Uterus (tissue), 4 donors: Measurements from ENCODE around the gene MAMDC4. TPM values are rescaled to one million over a fixed set of nuclear protein-coding genes. Genes with fewer than 3 reads are reported as not detected.
"Not testable (repeated sequence)": the region's sequence is repeated elsewhere in the genome, so short reads cannot be mapped to it uniquely, and the experiment has no call there.

Experiments used
- DNase-seq, 2 donors: peaks; one replicate each; pipeline ENCODE4 v3.0.0-alpha.2; 2019 to 2020
- H3K27ac ChIP-seq, 2 donors: fragments of 200-600 bp; sonication (generic); 1 replicate in 1 of 2; 2 replicates in 1 of 2; pipeline ENCODE4 v1.5.1; 2016 to 2018
- H3K27me3 ChIP-seq, 2 donors: fragments of 200-600 bp; sonication (generic); one replicate each; pipeline ENCODE4 v1.5.1; 2018 to 2019; ENCODE audit warnings: control low read depth in 1 of 2
- H3K36me3 ChIP-seq, 2 donors: fragments of 200-600 bp; sonication (generic); one replicate each; pipeline ENCODE4 v1.5.1; 2019; ENCODE audit warnings: control low read depth in 1 of 2
- H3K4me1 ChIP-seq, 2 donors: fragments of 200-600 bp; sonication (generic); one replicate each; pipeline ENCODE4 v1.5.1; 2018 to 2019; ENCODE audit warnings: control low read depth in 1 of 2
- H3K4me3 ChIP-seq, 2 donors: fragments of 200-600 bp; sonication (generic); 1 replicate in 1 of 2; 2 replicates in 1 of 2; pipeline ENCODE4 v1.5.1; 2018 to 2019; ENCODE audit warnings: mild to moderate bottlenecking in 1 of 2
- H3K9me3 ChIP-seq, 2 donors: fragments of 200-600 bp; sonication (generic); one replicate each; pipeline ENCODE4 v1.5.1; 2019; ENCODE audit warnings: control low read depth in 1 of 2
- POLR2A ChIP-seq, 2 donors: fragments of 450-650 bp; IDR thresholded peaks; one replicate each; pipeline ENCODE4 v1.6.1; 2016; ENCODE audit warnings: antibody characterized with exemption in 2 of 2, mild to moderate bottlenecking in 1 of 2, moderate library complexity in 1 of 2
- intact Hi-C: fragments of 100-400 bp; cut with DNase I; formaldehyde crosslinking; loops from one replicate; pipeline ENCODE4 v1.15.1; 2023; ENCODE audit warnings: low total_unique reads
- total RNA-seq, 4 donors: library from RNA; depleted of rRNA in 3 of 4; stranded (reverse); fragments of >200 nt in 3 of 4; gene quantifications; one replicate each; pipeline versions ENCODE4 v1.1.0 to v1.2.4, GENCODE V29; 2014 to 2023
- TF ChIP-seq, protein P1 (sequence below), 4 experiments: fragments of 200-600 bp in 2 of 4; fragments of 450-650 bp in 2 of 4; sonication (generic) in 2 of 4; IDR thresholded peaks; one replicate each; pipeline ENCODE4 v1.5.1; 2016 to 2019; ENCODE audit warnings: antibody characterized with exemption in 4 of 4, mild to moderate bottlenecking in 2 of 4, moderate library complexity in 1 of 4
- donor health status: DM: yes; HTN: yes; CAD: no.

The MAMDC4 gene
- total RNA-seq, 4 donors from 2014 or later, result 0.26 to 4.3 (median 4.2) TPM; not detected in 1

DNA sequence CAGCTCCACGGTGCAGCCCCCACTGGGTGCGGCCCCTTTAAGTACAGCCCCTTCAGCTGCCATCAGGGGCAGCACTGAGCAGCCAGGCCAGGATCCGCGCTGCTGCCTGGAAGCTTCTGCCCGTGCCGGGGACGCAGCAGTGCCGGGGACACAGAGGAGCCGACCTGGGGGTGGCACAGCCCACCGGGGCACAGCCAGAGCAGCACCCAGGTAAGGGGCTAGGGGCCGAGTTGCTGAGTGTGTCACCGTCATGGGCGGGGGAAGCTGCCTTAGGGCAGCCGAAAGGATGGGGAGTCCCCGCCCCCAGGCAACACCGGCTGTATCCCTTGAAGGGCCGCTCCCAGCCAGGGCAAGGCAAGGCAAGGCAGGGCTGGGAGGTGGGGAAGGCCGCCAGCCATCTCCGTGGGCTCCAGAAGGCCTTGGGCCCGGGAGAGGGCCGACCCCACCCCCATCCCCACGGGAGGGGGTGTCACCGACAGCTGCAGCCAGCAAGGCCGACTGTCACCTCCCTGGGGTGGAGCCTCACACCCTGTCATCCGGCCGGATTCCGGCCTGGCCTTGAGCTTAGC is 9.7 kb upstream of the MAMDC4 start, which contains the start of gene AJM1:
Gene AJM1 (plus strand): TSS at position 99 of the 569 bp plus-strand sequence. CDS start 1,937 bp downstream, outside the sequence.
- intact Hi-C loops, H3K27ac ChIP-seq: not testable (repeated sequence)
- H3K27me3 ChIP-seq, result peaks cover 13 to 28% of the 10 kb centered on the region in 2 donors

DNA sequence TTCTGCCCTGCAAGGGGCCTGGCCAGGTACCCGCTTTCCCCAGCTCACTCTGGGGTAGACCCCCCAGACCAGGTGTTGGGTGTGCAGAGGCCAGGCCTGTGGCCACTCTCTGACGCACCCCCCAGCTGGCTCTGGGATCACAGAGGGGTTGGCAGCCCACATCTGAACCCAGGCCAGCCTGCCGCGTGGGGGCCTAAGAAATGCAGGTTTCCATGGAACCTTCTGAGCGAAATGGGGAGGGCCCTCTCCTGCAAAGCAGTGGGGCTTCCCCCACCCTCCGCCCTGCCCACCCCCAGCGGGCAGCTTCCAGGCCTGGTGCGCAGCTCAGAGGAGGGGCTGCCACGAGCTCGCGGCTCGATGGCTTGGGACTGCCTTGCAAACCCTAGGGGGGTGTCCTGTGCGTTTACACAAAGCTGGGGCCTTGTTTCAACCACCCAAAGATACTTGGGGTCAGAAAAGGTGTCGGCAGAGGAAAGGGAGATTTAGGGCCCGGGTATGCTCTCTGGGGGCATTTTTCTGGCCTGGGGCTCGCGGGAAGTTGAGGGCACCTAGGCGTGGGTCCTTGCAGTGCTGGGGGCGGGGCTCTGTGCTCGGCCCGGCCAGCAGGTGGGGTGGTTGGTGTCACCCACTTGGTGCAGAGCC is 8.9 kb upstream of the MAMDC4 start:
- intact Hi-C loops, H3K9me3 ChIP-seq, DNase-seq, H3K27ac ChIP-seq, H3K36me3 ChIP-seq, H3K4me3 ChIP-seq: not testable (repeated sequence)
- Histone ChIP-seq H3K27me3 (peaks cover 13 to 36% of the 10 kb centered on the region in 2 donors), H3K4me1 (peaks cover 0 to 45% of the 10 kb centered on the region in 2 donors)

More for the DNA sequence above, 9.7 kb upstream of the MAMDC4 start, which contains the start of gene AJM1:
- not testable (repeated sequence) for H3K9me3 ChIP-seq, H3K36me3 ChIP-seq
- TF ChIP-seq, protein P1, sequence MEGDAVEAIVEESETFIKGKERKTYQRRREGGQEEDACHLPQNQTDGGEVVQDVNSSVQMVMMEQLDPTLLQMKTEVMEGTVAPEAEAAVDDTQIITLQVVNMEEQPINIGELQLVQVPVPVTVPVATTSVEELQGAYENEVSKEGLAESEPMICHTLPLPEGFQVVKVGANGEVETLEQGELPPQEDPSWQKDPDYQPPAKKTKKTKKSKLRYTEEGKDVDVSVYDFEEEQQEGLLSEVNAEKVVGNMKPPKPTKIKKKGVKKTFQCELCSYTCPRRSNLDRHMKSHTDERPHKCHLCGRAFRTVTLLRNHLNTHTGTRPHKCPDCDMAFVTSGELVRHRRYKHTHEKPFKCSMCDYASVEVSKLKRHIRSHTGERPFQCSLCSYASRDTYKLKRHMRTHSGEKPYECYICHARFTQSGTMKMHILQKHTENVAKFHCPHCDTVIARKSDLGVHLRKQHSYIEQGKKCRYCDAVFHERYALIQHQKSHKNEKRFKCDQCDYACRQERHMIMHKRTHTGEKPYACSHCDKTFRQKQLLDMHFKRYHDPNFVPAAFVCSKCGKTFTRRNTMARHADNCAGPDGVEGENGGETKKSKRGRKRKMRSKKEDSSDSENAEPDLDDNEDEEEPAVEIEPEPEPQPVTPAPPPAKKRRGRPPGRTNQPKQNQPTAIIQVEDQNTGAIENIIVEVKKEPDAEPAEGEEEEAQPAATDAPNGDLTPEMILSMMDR (IDR thresholded peaks at IDR 0.05), result peak; percentile 68 to 94 (median 85)
- peaks cover 0 to 43% of the 10 kb centered on the region in 2 donors for H3K4me1 ChIP-seq
- DNase-seq, result peak; percentile 63 to 77
- H3K4me3 ChIP-seq, result peak within 1 kb of the TSS; percentile 20 to 33

DNA sequence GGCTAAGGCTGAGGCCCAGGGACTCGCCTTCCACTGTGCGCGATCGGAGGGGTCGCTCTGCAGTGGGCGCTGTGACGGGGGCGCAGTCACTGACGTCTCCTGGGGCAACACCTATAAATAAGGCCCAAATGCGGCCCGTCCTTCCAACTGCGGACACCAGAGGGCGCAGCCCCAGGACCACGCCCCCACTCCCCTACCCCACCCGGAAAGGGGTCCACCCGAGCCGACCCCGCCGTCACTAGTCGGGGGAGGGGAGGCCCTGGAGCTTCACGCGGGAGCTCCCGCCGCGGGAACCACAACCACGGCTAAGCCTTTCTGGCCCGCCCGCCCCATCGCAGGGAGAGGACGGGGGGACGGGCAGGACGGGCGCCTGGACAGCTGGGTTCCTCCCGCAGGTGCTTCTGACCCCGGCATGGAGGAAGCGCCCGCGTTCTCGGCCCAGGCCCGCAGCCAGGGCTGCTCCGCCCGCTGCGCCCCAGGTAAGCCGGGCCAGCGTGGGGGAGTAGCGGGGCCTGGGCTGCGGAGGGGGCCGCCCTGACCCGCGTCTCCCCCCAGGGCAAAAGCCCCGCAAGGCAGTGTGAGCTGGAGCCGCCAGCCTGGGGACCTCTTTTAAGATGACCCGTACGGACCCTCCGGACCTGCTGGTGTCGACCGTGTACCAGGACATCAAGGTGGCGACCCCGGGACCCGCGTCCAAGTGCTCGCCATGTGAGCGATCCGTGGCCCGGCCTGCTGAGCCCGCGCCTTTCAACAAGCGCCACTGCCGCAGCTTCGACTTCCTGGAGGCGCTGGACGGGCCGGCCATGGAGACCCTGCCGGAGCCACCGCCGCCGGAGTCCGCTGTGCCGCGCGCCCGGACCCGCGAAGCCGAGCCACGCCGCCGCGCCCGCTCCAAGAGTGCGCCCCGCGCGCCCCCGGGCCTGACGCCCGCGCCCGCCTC is 8.1 kb upstream of the MAMDC4 start:
- Histone ChIP-seq H3K27me3 (peaks cover 13 to 39% of the 10 kb centered on the region in 2 donors), H3K4me1 (peaks cover 0 to 45% of the 10 kb centered on the region in 2 donors)
- H3K36me3 ChIP-seq, H3K9me3 ChIP-seq, intact Hi-C loops, H3K27ac ChIP-seq, H3K4me3 ChIP-seq: not testable (repeated sequence)
- DNase-seq, result peak; percentile 46 to 60
- TF ChIP-seq, protein P1 (IDR thresholded peaks at IDR 0.05), result peak; percentile 52 to 77 (median 54)

DNA sequence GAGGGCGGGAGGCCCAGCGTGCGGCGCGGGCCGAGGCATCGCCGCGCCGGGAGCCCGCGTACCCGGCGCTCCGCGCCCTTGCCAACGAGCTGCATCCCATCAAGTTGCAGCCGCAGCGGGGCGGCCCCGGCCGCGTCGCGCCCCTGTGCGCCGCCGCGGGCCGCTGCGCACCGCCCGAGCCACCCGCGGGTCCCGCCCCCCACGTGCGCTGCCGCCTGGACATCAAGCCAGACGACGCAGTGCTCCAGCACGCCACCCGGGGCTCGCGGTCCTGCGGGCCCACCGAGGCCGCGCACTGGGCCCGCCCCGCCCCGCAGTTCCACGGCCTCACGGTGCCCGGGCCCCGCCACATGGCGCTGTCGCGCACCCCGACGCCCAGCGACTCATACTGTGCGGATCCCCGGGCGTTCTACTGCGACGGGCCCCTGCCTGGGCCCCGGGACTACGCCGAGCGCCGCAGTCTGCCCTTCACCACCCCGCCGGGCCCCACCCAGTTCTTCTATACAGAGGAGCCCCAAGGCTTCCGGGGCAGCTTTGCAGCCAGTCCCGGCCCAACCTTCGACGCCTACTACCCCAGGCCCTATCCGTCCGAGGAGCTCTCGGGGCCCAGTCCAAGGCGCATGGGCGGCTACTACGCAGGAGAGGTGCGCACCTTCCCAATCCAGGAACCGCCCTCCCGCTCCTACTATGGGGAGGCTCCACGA is 7.2 kb upstream of the MAMDC4 start:
- TF ChIP-seq, protein P1 (IDR thresholded peaks at IDR 0.05), result no peak
- TF ChIP-seq POLR2A (IDR thresholded peaks at IDR 0.05), result no peak
- H3K27ac ChIP-seq, result no peak overlapping the region
- no peaks in the 10 kb centered on the region for H3K36me3 ChIP-seq
- no peak for DNase-seq
- intact Hi-C loops, result no loop called here
- H3K4me1 ChIP-seq, result peaks cover under 1 to 45% of the 10 kb centered on the region in 2 donors
- H3K27me3 ChIP-seq, result peaks cover 13 to 39% of the 10 kb centered on the region in 2 donors
- no peak overlapping the region for H3K4me3 ChIP-seq
- H3K9me3 ChIP-seq, result no peaks in the 10 kb centered on the region
